Ishikawa (cell line): ENCODE data around the gene MGAT5B.

ENCODE experiments used
- CEBPB ChIP-seq: IDR thresholded peaks from 2 replicates; pipeline ENCODE4 v1.6.1; 2012
- CREB1 ChIP-seq: IDR thresholded peaks from 2 replicates; pipeline ENCODE4 v1.6.1; 2012; ENCODE audit warnings: low read depth
- EGR1 ChIP-seq: IDR thresholded peaks from 2 replicates; pipeline ENCODE4 v1.6.1; 2012
- EP300 ChIP-seq: IDR thresholded peaks from 2 replicates; pipeline ENCODE4 v1.6.1; 2012; ENCODE audit warnings: borderline replicate concordance
- FOXM1 ChIP-seq: IDR thresholded peaks from 2 replicates; pipeline ENCODE4 v1.6.1; 2012; ENCODE audit warnings: low read depth, borderline replicate concordance
- NFIC ChIP-seq: IDR thresholded peaks from 2 replicates; pipeline ENCODE4 v1.6.1; 2012
- RAD21 ChIP-seq: IDR thresholded peaks from 2 replicates; pipeline ENCODE4 v1.6.1; 2012; ENCODE audit warnings: low read depth
- TAF1 ChIP-seq: IDR thresholded peaks from 2 replicates; pipeline ENCODE4 v1.6.1; 2012; ENCODE audit warnings: low read depth, mild to moderate bottlenecking
- TCF12 ChIP-seq: IDR thresholded peaks from 2 replicates; pipeline ENCODE4 v1.6.1; 2012; ENCODE audit warnings: low read depth
- TEAD4 ChIP-seq: IDR thresholded peaks from 2 replicates; pipeline ENCODE4 v1.6.1; 2012
- YY1 ChIP-seq: IDR thresholded peaks from 2 replicates; pipeline ENCODE4 v1.6.1; 2012; ENCODE audit warnings: low read depth
- ZBTB7A ChIP-seq: IDR thresholded peaks from 2 replicates; pipeline ENCODE4 v1.6.1; 2012; ENCODE audit warnings: low read depth
- TF ChIP-seq, protein P1 (sequence below): IDR thresholded peaks from 2 replicates; pipeline ENCODE4 v1.6.1; 2012
- TF ChIP-seq, protein P2 (sequence below): IDR thresholded peaks from 2 replicates; pipeline ENCODE4 v1.6.1; 2012
- TF ChIP-seq, protein P3 (sequence below): IDR thresholded peaks from 2 replicates; pipeline ENCODE4 v1.6.1; 2012; ENCODE audit warnings: low read depth, mild to moderate bottlenecking

MGAT5B gene

DNA sequence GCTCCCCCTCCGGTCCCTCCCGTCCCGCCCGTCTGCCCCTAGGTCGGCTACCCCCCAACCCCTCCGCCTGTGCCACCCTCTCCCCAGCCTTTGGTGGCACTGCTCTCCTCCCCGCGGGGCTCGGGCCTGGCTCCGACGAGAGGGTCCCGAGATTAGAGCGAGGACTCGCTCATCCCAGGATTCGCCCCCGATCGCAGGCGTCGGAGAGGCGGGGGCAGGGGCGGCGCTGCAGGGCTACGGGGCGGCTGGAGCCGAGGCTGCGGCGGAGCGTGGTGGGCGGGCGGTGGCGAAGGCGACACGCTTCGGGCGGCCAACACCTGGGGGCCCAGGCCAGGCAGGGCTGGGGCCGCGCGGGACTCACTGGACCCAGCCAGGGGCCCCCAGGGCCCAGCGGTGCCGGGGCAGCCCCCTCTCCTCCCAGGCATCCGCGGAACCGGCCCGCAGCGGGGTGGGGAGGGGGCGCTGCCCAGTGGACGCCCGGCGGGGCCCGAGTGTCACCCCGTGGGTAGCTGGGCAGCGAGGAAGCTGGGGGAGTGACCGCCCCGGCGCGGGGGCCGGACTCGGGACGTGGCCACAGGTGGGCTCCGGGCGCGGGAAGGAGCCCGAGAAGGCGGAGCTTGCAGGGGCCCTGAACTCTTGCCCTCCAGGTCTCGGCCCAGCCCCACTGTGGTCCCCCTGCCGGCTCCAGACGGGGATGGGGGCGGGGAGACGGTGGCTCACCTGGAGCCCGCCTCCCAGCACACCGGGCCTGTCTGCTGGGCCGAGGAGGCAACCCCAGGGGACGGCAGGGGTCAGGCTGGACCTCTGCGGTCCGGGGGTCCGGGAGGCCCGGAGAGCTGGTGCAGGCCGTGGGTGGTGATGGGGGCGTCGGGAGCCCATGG lies 1.5 kb downstream of the MGAT5B start:
- no peak for TF ChIP-seq CREB1
- TF ChIP-seq, protein P1, sequence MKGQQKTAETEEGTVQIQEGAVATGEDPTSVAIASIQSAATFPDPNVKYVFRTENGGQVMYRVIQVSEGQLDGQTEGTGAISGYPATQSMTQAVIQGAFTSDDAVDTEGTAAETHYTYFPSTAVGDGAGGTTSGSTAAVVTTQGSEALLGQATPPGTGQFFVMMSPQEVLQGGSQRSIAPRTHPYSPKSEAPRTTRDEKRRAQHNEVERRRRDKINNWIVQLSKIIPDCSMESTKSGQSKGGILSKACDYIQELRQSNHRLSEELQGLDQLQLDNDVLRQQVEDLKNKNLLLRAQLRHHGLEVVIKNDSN, result no peak
- TF ChIP-seq TAF1, result no peak

DNA sequence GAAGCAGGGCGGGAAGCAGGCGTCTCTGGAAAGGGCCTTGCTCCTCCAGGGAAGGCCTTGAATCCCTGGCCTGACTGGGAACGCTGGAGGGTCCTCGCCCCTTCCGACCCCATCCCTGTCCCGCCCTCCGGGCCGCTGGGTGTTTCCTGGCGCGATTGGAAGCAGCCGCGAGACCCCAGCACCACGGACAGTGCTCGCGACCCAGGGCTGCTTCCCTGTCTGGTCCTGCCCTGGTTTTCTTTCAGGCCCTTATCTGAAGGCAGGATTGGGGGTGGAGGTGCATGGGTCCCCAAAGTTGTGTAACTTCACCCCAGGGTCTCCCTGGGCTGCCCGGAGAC lies 2.1 kb downstream of the MGAT5B start:
- peak; percentile 54; the same call in 1 of the 2 replicates for TF ChIP-seq ZBTB7A
- TF ChIP-seq FOXM1, result no peak
- no peak for TF ChIP-seq CREB1
- TF ChIP-seq TEAD4, result no peak
- TF ChIP-seq, protein P2, sequence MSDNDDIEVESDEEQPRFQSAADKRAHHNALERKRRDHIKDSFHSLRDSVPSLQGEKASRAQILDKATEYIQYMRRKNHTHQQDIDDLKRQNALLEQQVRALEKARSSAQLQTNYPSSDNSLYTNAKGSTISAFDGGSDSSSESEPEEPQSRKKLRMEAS, result no peak
- TF ChIP-seq NFIC, result no peak
- TF ChIP-seq RAD21, result no peak
- no peak for TF ChIP-seq TAF1
- no peak for TF ChIP-seq EP300
- no peak for TF ChIP-seq YY1
- no peak for TF ChIP-seq TCF12
- no peak for TF ChIP-seq EGR1
- TF ChIP-seq, protein P1, result no peak
- no peak for TF ChIP-seq CEBPB
- TF ChIP-seq, protein P3, sequence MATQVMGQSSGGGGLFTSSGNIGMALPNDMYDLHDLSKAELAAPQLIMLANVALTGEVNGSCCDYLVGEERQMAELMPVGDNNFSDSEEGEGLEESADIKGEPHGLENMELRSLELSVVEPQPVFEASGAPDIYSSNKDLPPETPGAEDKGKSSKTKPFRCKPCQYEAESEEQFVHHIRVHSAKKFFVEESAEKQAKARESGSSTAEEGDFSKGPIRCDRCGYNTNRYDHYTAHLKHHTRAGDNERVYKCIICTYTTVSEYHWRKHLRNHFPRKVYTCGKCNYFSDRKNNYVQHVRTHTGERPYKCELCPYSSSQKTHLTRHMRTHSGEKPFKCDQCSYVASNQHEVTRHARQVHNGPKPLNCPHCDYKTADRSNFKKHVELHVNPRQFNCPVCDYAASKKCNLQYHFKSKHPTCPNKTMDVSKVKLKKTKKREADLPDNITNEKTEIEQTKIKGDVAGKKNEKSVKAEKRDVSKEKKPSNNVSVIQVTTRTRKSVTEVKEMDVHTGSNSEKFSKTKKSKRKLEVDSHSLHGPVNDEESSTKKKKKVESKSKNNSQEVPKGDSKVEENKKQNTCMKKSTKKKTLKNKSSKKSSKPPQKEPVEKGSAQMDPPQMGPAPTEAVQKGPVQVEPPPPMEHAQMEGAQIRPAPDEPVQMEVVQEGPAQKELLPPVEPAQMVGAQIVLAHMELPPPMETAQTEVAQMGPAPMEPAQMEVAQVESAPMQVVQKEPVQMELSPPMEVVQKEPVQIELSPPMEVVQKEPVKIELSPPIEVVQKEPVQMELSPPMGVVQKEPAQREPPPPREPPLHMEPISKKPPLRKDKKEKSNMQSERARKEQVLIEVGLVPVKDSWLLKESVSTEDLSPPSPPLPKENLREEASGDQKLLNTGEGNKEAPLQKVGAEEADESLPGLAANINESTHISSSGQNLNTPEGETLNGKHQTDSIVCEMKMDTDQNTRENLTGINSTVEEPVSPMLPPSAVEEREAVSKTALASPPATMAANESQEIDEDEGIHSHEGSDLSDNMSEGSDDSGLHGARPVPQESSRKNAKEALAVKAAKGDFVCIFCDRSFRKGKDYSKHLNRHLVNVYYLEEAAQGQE, result peak; percentile 89

DNA sequence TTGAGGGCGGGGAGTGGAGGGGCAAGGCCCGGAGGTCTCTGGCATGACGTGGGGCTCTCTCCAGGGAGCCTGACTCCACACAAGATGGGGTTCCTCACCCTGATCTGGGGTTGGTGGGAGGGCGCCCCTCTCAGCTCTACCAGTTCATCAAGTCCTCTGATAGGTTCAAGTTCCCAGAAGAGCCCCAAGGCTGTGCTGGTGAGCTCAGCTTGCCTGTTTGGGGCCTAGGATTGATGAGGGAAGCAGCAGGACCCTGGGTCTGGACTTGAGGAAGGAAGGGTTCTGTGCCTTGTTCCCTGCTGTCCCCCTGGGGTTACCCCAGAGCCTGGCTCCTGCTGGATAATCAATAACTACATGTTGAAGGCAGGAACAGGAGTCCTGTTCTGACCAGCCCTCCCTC lies 3.5 kb downstream of the MGAT5B start:
- TF ChIP-seq EGR1 (no peak), RAD21 (no peak), TCF12 (no peak), YY1 (no peak), FOXM1 (no peak), ZBTB7A (no peak), CEBPB (no peak), EP300 (no peak), TAF1 (no peak), CREB1 (no peak), TEAD4 (no peak), NFIC (no peak)
- TF ChIP-seq, protein P3, result no peak
- TF ChIP-seq, protein P1, result no peak
- TF ChIP-seq, protein P2, result no peak

DNA sequence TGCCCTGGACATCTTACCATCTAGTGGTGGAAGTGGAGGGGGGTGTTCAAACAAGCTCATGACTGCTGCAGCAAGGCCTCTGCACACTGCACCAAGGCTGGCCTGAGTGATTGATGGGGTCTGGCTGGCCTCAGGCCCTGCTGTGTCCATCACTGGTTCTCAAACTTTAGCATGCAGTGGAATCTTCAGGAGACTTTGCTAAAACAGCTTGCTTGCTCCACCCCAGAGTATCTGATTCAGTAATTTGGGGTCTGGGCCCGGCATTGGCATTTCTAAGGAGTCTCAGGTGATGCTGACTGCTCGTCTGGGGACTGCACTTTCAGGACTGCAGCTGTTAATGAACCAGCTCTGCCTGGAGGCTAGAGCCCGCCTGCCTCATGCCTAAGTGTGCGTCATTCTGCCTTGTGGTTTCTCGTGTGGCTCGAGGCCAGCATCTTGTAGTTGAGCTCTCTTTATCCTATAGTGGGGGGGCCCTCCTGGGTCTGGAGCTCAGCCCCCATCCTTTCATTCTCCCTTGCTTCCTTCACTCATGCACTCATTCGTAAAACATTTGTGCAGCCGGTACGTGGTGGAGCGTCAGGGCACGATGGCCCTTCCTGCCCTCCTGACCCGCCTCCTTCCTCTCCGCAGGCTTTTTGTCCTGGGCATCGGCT lies 4.1 kb downstream of the MGAT5B start:
- TF ChIP-seq, protein P2, result peak; percentile 59
- TF ChIP-seq NFIC, result no peak
- TF ChIP-seq, protein P1, result no peak

DNA sequence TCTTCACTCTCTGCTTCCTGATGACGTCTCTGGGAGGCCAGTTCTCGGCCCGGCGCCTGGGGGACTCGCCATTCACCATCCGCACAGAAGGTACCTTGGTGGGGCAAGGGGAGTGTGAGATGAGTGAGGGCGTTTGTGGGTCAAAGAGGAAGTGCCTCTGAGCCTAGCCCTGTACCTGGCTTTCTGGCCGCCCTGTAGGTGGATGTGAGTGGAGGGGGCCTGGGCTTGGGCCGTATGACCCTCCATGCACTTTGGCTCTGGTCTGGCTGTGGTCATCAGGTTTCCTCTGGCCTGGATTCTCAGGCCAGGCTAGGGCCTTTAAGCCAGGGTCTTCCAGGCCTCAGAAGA lies 4.6 kb downstream of the MGAT5B start:
- TF ChIP-seq, protein P3, result no peak
- TF ChIP-seq EP300 (no peak), ZBTB7A (no peak), CEBPB (no peak), TEAD4 (no peak), RAD21 (no peak), TAF1 (no peak), TCF12 (no peak), NFIC (no peak), EGR1 (no peak), YY1 (no peak), FOXM1 (no peak)
- TF ChIP-seq, protein P1, result no peak
